OCI-LY3 (cell line): ENCODE data around the gene FNIP2.

Experiments used
- H2AFZ ChIP-seq: fragments of 200-600, 300-600 bp; shearing (Covaris generic); 2 replicates; pipeline ENCODE4 v1.6.0; 2014; ENCODE audit warnings: antibody characterized with exemption, low read depth, low read length
- H3K27ac ChIP-seq: fragments of 200-600, 300-600 bp; sonication (generic); 2 replicates; pipeline ENCODE4 v1.5.1; 2014; ENCODE audit warnings: mild to moderate bottlenecking, low read length, moderate library complexity, mixed read lengths
- H3K27me3 ChIP-seq: fragments of 200-600, 300-600 bp; sonication (generic); 2 replicates; pipeline ENCODE4 v1.6.1; 2014; ENCODE audit warnings: low read depth, low read length, mixed read lengths
- H3K36me3 ChIP-seq: fragments of 200-600, 300-600 bp; sonication (generic); replicated peaks from 2 replicates; pipeline ENCODE3; 2014; ENCODE audit warnings: low read depth, low read length, mixed read lengths
- H3K4me1 ChIP-seq: fragments of 300-600, 200-600 bp; sonication (generic); 2 replicates; pipeline ENCODE4 v1.6.1; 2014; ENCODE audit warnings: low read length, mixed read lengths
- H3K4me2 ChIP-seq: fragments of 200-600, 300-600 bp; sonication (generic); 2 replicates; pipeline ENCODE4 v1.6.1; 2014; ENCODE audit warnings: low read length, mixed read lengths
- H3K4me3 ChIP-seq: fragments of 300-600, 200-600 bp; sonication (generic); 2 replicates; pipeline ENCODE4 v1.5.1; 2014; ENCODE audit warnings: antibody characterized with exemption, mild to moderate bottlenecking, low read length, moderate library complexity
- H3K79me2 ChIP-seq: fragments of 300-600, 200-600 bp; shearing (Covaris generic); 2 replicates; pipeline ENCODE4 v1.6.1; 2014; ENCODE audit warnings: mild to moderate bottlenecking, low read length, mixed read lengths
- H3K9ac ChIP-seq: fragments of 300-600, 200-600 bp; shearing (Covaris generic); 2 replicates; pipeline ENCODE4 v1.6.0; 2014; ENCODE audit warnings: mild to moderate bottlenecking, low read length, moderate library complexity
- H3K9me3 ChIP-seq: fragments of 200-600, 300-600 bp; shearing (Covaris generic); 2 replicates; pipeline ENCODE4 v1.6.1; 2014; ENCODE audit warnings: low read length, mixed read lengths; ENCODE audit not compliant: insufficient read depth
- H4K20me1 ChIP-seq: fragments of 200-600, 300-600 bp; sonication (generic); 2 replicates; pipeline ENCODE4 v1.6.1; 2016; ENCODE audit warnings: low read length, mixed read lengths; ENCODE audit not compliant: insufficient read depth
- EZH2phosphoT487 ChIP-seq: fragments of 200-600 bp; shearing (Covaris generic); IDR thresholded peaks from 2 replicates; pipeline ENCODE4 v1.6.1; 2018; ENCODE audit warnings: antibody characterized with exemption, mixed run types, low read depth
- TF ChIP-seq, protein P1 (sequence below): fragments of 200-600, 300-600 bp; sonication (generic); IDR thresholded peaks from 2 replicates; pipeline ENCODE4 v1.5.1; 2014; ENCODE audit warnings: antibody characterized with exemption, low read length, low read depth

FNIP2 gene

DNA sequence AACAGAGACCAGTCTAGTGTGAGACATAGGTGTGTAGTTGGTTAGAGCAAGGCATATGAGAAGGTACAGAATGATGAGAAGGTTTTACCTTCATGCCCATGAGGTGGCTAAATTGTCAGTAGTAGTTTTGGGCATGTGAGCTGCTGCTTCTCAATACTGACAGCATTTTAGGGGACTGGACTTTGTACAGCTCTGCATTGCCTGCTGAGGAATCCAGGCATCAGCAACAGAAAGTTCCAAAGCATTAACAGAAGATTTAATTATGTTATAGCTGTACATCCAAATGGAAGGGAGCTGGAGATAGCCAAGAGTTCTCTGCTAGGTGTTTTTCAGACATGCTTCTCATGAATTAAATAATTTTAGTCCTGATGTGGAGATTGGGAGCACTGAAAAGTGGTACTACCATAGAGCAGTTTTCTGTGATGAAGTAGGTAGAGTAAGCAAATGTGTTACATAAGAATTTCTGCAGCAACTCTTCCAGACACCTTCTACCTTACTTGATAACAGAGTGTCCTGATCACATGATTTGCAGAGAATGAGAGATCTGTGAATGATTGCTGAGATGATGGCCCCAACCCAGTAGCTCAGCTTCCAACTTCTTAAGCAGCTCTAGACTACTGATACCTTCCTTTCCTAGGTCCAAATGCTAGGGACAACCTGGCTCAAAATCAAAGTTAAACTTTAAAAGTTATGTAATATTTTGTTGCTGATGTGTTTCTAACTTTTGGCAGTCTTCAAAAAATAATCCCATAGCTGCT, 30.4 kb downstream of the FNIP2 start:
- Histone ChIP-seq H3K27ac (no peak overlapping the region), H3K27me3 (peaks cover 98% of the 10 kb centered on the region), H3K79me2 (no peaks in the 10 kb centered on the region), H3K4me2 (no peak overlapping the region), H3K4me1 (no peaks in the 10 kb centered on the region), H3K9me3 (no peaks in the 10 kb centered on the region), H2AFZ (no peak overlapping the region), H3K36me3 (no peaks in the 10 kb centered on the region), H3K4me3 (no peak overlapping the region), H3K9ac (no peak overlapping the region), H4K20me1 (0 out of 2 replicates have a peak, but pooled peaks cover 17% of the 10 kb centered on the region)
- TF ChIP-seq, protein P1, sequence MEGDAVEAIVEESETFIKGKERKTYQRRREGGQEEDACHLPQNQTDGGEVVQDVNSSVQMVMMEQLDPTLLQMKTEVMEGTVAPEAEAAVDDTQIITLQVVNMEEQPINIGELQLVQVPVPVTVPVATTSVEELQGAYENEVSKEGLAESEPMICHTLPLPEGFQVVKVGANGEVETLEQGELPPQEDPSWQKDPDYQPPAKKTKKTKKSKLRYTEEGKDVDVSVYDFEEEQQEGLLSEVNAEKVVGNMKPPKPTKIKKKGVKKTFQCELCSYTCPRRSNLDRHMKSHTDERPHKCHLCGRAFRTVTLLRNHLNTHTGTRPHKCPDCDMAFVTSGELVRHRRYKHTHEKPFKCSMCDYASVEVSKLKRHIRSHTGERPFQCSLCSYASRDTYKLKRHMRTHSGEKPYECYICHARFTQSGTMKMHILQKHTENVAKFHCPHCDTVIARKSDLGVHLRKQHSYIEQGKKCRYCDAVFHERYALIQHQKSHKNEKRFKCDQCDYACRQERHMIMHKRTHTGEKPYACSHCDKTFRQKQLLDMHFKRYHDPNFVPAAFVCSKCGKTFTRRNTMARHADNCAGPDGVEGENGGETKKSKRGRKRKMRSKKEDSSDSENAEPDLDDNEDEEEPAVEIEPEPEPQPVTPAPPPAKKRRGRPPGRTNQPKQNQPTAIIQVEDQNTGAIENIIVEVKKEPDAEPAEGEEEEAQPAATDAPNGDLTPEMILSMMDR: no peak
- TF ChIP-seq EZH2phosphoT487: no peak

DNA sequence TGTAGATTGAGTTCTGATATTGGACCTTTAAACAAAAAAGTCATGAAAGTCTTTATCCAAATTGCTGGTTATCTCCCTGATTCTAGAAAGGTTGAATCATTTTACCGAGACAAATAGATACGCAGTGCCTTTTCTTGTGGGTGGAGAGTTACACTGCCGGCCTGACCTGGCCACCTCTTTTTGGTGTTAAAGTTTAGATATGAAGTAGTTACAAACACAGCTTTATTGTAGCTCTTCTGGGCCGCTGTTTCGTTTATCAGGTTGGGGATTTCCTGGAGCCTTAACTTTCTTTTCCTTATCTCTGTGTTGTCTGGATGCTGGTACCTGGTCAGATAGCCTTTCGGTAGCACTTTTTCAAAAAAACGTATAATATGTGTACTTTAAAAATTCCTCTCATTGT, 31.0 kb downstream of the FNIP2 start:
- no peak overlapping the region for H3K4me3 ChIP-seq
- H3K9ac ChIP-seq: no peak overlapping the region
- H3K9me3 ChIP-seq: no peaks in the 10 kb centered on the region
- no peak for TF ChIP-seq EZH2phosphoT487
- TF ChIP-seq, protein P1: no peak
- H3K27me3 ChIP-seq: peaks cover 98% of the 10 kb centered on the region
- H3K79me2 ChIP-seq: no peaks in the 10 kb centered on the region
- no peaks in the 10 kb centered on the region for H3K36me3 ChIP-seq
- H2AFZ ChIP-seq: no peak overlapping the region
- H3K27ac ChIP-seq: no peak overlapping the region
- H3K4me1 ChIP-seq: no peaks in the 10 kb centered on the region
- no peak overlapping the region for H3K4me2 ChIP-seq
- 0 out of 2 replicates have a peak, but pooled peaks cover 17% of the 10 kb centered on the region for H4K20me1 ChIP-seq

DNA sequence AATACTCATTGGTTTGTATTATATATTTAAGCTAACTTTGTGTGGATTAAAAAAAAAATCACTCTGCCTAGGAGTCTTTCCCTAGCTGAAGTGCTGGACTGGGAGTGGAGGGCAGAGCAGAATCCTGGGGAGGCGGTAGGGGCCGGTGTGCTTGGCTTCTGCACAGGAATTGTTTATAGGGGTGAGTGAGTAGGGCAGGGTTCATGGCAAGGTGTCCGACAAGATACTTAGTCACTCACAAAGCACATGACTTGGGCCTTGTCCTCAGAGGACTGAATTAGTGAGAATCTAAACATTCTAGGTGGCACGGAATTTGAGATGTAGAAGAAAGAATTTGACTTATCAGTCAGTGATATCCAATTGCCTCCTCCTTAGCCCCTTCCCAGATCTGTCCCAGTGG, 32.2 kb downstream of the FNIP2 start:
- no peak for TF ChIP-seq EZH2phosphoT487
- TF ChIP-seq, protein P1: no peak
- H3K79me2 ChIP-seq: no peaks in the 10 kb centered on the region
- no peaks in the 10 kb centered on the region for H3K9me3 ChIP-seq

DNA sequence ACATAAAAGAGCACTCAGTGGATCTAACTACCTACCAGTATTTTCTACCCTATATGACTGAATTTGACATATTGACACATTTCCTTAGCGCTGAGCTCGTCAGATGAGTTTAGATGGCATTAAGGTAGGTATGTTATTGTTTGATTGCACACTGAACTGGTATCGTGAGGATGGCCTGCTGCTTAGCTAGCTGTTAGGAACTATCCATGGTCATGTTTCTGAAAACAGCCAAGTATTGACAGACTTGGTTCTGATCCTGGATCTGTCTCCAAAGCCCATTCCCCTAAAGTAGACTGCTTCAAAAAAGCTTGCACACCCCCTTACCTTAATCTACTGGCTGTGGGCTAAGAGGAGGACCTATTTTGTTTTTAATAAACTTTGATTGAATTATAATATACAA, 32.9 kb downstream of the FNIP2 start:
- no peaks in the 10 kb centered on the region for H3K79me2 ChIP-seq

More for the DNA sequence above, 32.2 kb downstream of the FNIP2 start:
- no peaks in the 10 kb centered on the region for H3K4me1 ChIP-seq
- H3K27me3 ChIP-seq: peaks cover 98% of the 10 kb centered on the region
- H2AFZ ChIP-seq: no peak overlapping the region
- no peak overlapping the region for H3K9ac ChIP-seq
- no peak overlapping the region for H3K4me3 ChIP-seq
- no peak overlapping the region for H3K27ac ChIP-seq
- H3K36me3 ChIP-seq: no peaks in the 10 kb centered on the region
- peaks cover 26% of the 10 kb centered on the region for H4K20me1 ChIP-seq
- no peak overlapping the region for H3K4me2 ChIP-seq

More for the DNA sequence above, 32.9 kb downstream of the FNIP2 start:
- Histone ChIP-seq H3K4me3 (no peak overlapping the region), H3K27ac (no peak overlapping the region), H3K36me3 (no peaks in the 10 kb centered on the region), H4K20me1 (peaks cover 29% of the 10 kb centered on the region), H2AFZ (no peak overlapping the region), H3K9ac (no peak overlapping the region), H3K4me2 (no peak overlapping the region), H3K27me3 (peaks cover 99% of the 10 kb centered on the region), H3K9me3 (no peaks in the 10 kb centered on the region), H3K4me1 (no peaks in the 10 kb centered on the region)
- TF ChIP-seq, protein P1: no peak
- TF ChIP-seq EZH2phosphoT487: no peak
